ENCODE data around the gene BCL2L14. TPM values are rescaled to one million over a fixed set of nuclear protein-coding genes. Genes with fewer than 3 reads are reported as not detected.

The BCL2L14 gene
- total RNA-seq, 1 donor from 2014 or later = not detected

- DNase-seq (ENCODE audit: low spot score) = no peak
These were observed 15.7 kb upstream of the BCL2L14 start for GRCh38 chr12:12054993-12055392.

- no peak for DNase-seq (ENCODE audit: low spot score)
These were observed 13.8 kb upstream of the BCL2L14 start for GRCh38 chr12:12056951-12057350.

- DNase-seq (ENCODE audit: low spot score) = no peak
These were observed 6.1 kb upstream of the BCL2L14 start for GRCh38 chr12:12064596-12064995.

- DNase-seq (ENCODE audit: low spot score) = no peak
These were observed 2.0 kb upstream of the BCL2L14 start for GRCh38 chr12:12068751-12069150.

- no peak for DNase-seq (ENCODE audit: low spot score)
These were observed 754 bp upstream of the BCL2L14 start for GRCh38 chr12:12069821-12070548.

GRCh38 chr12:12072064-12072760 is 1.5 kb downstream of the BCL2L14 start:
- DNase-seq (ENCODE audit: low spot score) = no peak

GRCh38 chr12:12079291-12079690 is 8.6 kb downstream of the BCL2L14 start:
- DNase-seq (ENCODE audit: low spot score) = no peak

GRCh38 chr12:12081836-12082497 is 11.2 kb downstream of the BCL2L14 start:
- no peak for DNase-seq (ENCODE audit: low spot score)

- DNase-seq (ENCODE audit: low spot score) = no peak
These were observed 12.9 kb downstream of the BCL2L14 start for GRCh38 chr12:12083688-12084087.

GRCh38 chr12:12086362-12086761 is 15.6 kb downstream of the BCL2L14 start:
- DNase-seq (ENCODE audit: low spot score) = no peak

GRCh38 chr12:12086973-12087692 is 16.4 kb downstream of the BCL2L14 start:
- DNase-seq (ENCODE audit: low spot score) = no peak

GRCh38 chr12:12087693-12088034 is 16.9 kb downstream of the BCL2L14 start:
- peak; percentile 71 for DNase-seq (ENCODE audit: low spot score)

GRCh38 chr12:12088147-12088546 is 17.4 kb downstream of the BCL2L14 start:
- no peak for DNase-seq (ENCODE audit: low spot score)

- DNase-seq (ENCODE audit: low spot score) = no peak
These were observed 18.0 kb downstream of the BCL2L14 start for GRCh38 chr12:12088761-12089160.

- DNase-seq (ENCODE audit: low spot score) = no peak
These were observed 20.3 kb downstream of the BCL2L14 start for GRCh38 chr12:12091071-12091470.

GRCh38 chr12:12091977-12092663 is 21.4 kb downstream of the BCL2L14 start:
- DNase-seq (ENCODE audit: low spot score) = peak; percentile 64

GRCh38 chr12:12094481-12094880 is 23.7 kb downstream of the BCL2L14 start:
- no peak for DNase-seq (ENCODE audit: low spot score)

- no peak for DNase-seq (ENCODE audit: low spot score)
These were observed 24.3 kb downstream of the BCL2L14 start for GRCh38 chr12:12095021-12095420.

GRCh38 chr12:12097891-12098690 is 27.4 kb downstream of the BCL2L14 start:
- DNase-seq (ENCODE audit: low spot score) = no peak

GRCh38 chr12:12098691-12099015 is 27.9 kb downstream of the BCL2L14 start:
- no peak for DNase-seq (ENCODE audit: low spot score)
